ENCODE results near the gene PRKN. TPM values are rescaled to one million over a fixed set of nuclear protein-coding genes. Genes with fewer than 3 reads are reported as not detected.

The PRKN gene
- total RNA-seq, 1 experiment from 2014 or later = 0.34 TPM

GRCh38 chr6:162154001-162154400 lies 573.6 kb downstream of the PRKN start:
- H3K27ac Mint-ChIP-seq (ENCODE audit: unreplicated experiment) = no peak overlapping the region
- ChIA-PET POLR2A (no interaction called here), CTCF (no interaction called here)
- DNase-seq = no peak
- H3K36me3 Mint-ChIP-seq (ENCODE audit: insufficient read depth, unreplicated experiment) = no peaks in the 10 kb centered on the region
- Histone ChIP-seq H3K9me3 (no peaks in the 10 kb centered on the region), H3K4me3 (ENCODE audit: low read depth, low read length) (no peak overlapping the region), H3K27me3 (replicated peaks; ENCODE audit: control insufficient read depth, insufficient read depth, low read length) (no peaks in the 10 kb centered on the region), H3K4me1 (no peaks in the 10 kb centered on the region), H3K36me3 (ENCODE audit: control insufficient read depth, insufficient read depth, low read length) (no peaks in the 10 kb centered on the region)
- H3K27me3 Mint-ChIP-seq (ENCODE audit: insufficient read depth, unreplicated experiment) = peaks cover 7% of the 10 kb centered on the region
- H3K9me3 Mint-ChIP-seq (ENCODE audit: unreplicated experiment) = no peaks in the 10 kb centered on the region
- no peak overlapping the region for H3K4me3 Mint-ChIP-seq (ENCODE audit: unreplicated experiment)
- no peak for TF ChIP-seq CTCF (IDR thresholded peaks at IDR 0.05; ENCODE audit: insufficient read depth in 1 of 2, low read depth in 1 of 2, low read length in 1 of 2, severe bottlenecking in 1 of 2, unreplicated experiment in 1 of 2)
- BruUV-seq (replicated peaks) = no TSS peak
- intact Hi-C loops (cut with micrococcal nuclease; ENCODE audit: unreplicated experiment) = no loop called here
- H3K4me1 Mint-ChIP-seq (ENCODE audit: low read depth, unreplicated experiment) = no peaks in the 10 kb centered on the region

GRCh38 chr6:162153120-162153519 lies 574.4 kb downstream of the PRKN start:
- TF ChIP-seq CTCF (IDR thresholded peaks at IDR 0.05; ENCODE audit: insufficient read depth in 1 of 2, low read depth in 1 of 2, low read length in 1 of 2, severe bottlenecking in 1 of 2, unreplicated experiment in 1 of 2) = no peak
- POLR2A ChIA-PET = no interaction called here
- H3K9me3 Mint-ChIP-seq (ENCODE audit: unreplicated experiment) = no peaks in the 10 kb centered on the region
- no peak overlapping the region for H3K27ac Mint-ChIP-seq (ENCODE audit: unreplicated experiment)
- no peak overlapping the region for H3K4me3 ChIP-seq (ENCODE audit: low read depth, low read length)
- no peaks in the 10 kb centered on the region for H3K36me3 ChIP-seq (ENCODE audit: control insufficient read depth, insufficient read depth, low read length)
- no peak overlapping the region for H3K4me3 Mint-ChIP-seq (ENCODE audit: unreplicated experiment)
- intact Hi-C loops (cut with micrococcal nuclease; ENCODE audit: unreplicated experiment) = no loop called here
- no peaks in the 10 kb centered on the region for H3K27me3 ChIP-seq (replicated peaks; ENCODE audit: control insufficient read depth, insufficient read depth, low read length)
- H3K4me1 Mint-ChIP-seq (ENCODE audit: low read depth, unreplicated experiment) = no peaks in the 10 kb centered on the region
- peaks cover 4% of the 10 kb centered on the region for H3K27me3 Mint-ChIP-seq (ENCODE audit: insufficient read depth, unreplicated experiment)
- H3K9me3 ChIP-seq = no peaks in the 10 kb centered on the region
- no peaks in the 10 kb centered on the region for H3K36me3 Mint-ChIP-seq (ENCODE audit: insufficient read depth, unreplicated experiment)
- no peak for DNase-seq
- no TSS peak for BruUV-seq (replicated peaks)
- CTCF ChIA-PET = no interaction called here
- H3K4me1 ChIP-seq = no peaks in the 10 kb centered on the region

- POLR2A ChIA-PET = no interaction called here
- no peaks in the 10 kb centered on the region for H3K36me3 ChIP-seq (ENCODE audit: control insufficient read depth, insufficient read depth, low read length)
- no peak for TF ChIP-seq CTCF (IDR thresholded peaks at IDR 0.05; ENCODE audit: insufficient read depth in 1 of 2, low read depth in 1 of 2, low read length in 1 of 2, severe bottlenecking in 1 of 2, unreplicated experiment in 1 of 2)
- H3K36me3 Mint-ChIP-seq (ENCODE audit: insufficient read depth, unreplicated experiment) = no peaks in the 10 kb centered on the region
- no peaks in the 10 kb centered on the region for H3K27me3 ChIP-seq (replicated peaks; ENCODE audit: control insufficient read depth, insufficient read depth, low read length)
- no peak overlapping the region for H3K27ac Mint-ChIP-seq (ENCODE audit: unreplicated experiment)
- H3K4me1 Mint-ChIP-seq (ENCODE audit: low read depth, unreplicated experiment) = no peaks in the 10 kb centered on the region
- H3K4me3 Mint-ChIP-seq (ENCODE audit: unreplicated experiment) = no peak overlapping the region
- no peaks in the 10 kb centered on the region for H3K9me3 ChIP-seq
- H3K4me3 ChIP-seq (ENCODE audit: low read depth, low read length) = no peak overlapping the region
- no peaks in the 10 kb centered on the region for H3K4me1 ChIP-seq
- H3K27me3 Mint-ChIP-seq (ENCODE audit: insufficient read depth, unreplicated experiment) = no peaks in the 10 kb centered on the region
- CTCF ChIA-PET = interaction anchor here (0.5 kb wide), 1 partner anchor 544 kb away, joined by 3 read pairs; no protein-coding TSS in a partner anchor
- no TSS peak for BruUV-seq (replicated peaks)
- no peaks in the 10 kb centered on the region for H3K9me3 Mint-ChIP-seq (ENCODE audit: unreplicated experiment)
- DNase-seq = no peak
- intact Hi-C loops (cut with micrococcal nuclease; ENCODE audit: unreplicated experiment) = no loop called here
Measured at GRCh38 chr6:162151021-162151665, 576.4 kb downstream of the PRKN start.
